Keratinocyte (primary cell): ENCODE measurements around the gene VASN.

ENCODE experiments used
- CTCF ChIP-seq, 3 experiments: IDR thresholded peaks in 1 of 3; conservative IDR thresholded peaks in 1 of 3; optimal IDR thresholded peaks in 1 of 3; 2 replicates in 2 of 3; 3 replicates in 1 of 3; pipeline versions ENCODE3 to v1.5.1; 2011; ENCODE audit warnings: low read length in 3 of 3, mild to moderate bottlenecking in 3 of 3, moderate library complexity in 2 of 3, control low read depth in 1 of 3, inconsistent platforms in 1 of 3; ENCODE audit not compliant: insufficient read depth in 2 of 3; ENCODE audit errors: extremely low read depth in 1 of 3
- EZH2 ChIP-seq: IDR thresholded peaks from one replicate; pipeline ENCODE4 v1.6.1; 2012; ENCODE audit warnings: inconsistent platforms, mild to moderate bottlenecking, low read length, moderate library complexity

- TF ChIP-seq CTCF (optimal IDR thresholded peaks at IDR 0.05 in 1 of 3, IDR thresholded peaks at IDR 0.05 in 1 of 3, conservative IDR thresholded peaks at IDR 0.05 in 1 of 3; ENCODE audit: extremely low read depth in 1 of 3, insufficient read depth in 2 of 3, low read length in 3 of 3) = no peak
- TF ChIP-seq EZH2 = no peak
These were observed 20.2 kb downstream of the VASN start for GRCh38 chr16:4391631-4392381.
